OCI-LY1 (cell line): ENCODE data around the gene CIAPIN1.

Experiments
- EZH2 ChIP-seq: fragments of 200-600 bp; sonication (generic), shearing (Covaris generic); IDR thresholded peaks from 2 replicates; pipeline ENCODE4 v1.8.0; 2017; ENCODE audit warnings: borderline replicate concordance, mixed run types, mild to moderate bottlenecking, antibody characterized with exemption, low read length, moderate library complexity, mixed read lengths
- TF ChIP-seq, protein P1 (sequence below): fragments of 200-600 bp; sonication (generic), shearing (Covaris generic); IDR thresholded peaks from 2 replicates; pipeline ENCODE4 v1.5.1; 2017; ENCODE audit warnings: mild to moderate bottlenecking, antibody characterized with exemption, low read length, moderate library complexity, mixed read lengths

DNA sequence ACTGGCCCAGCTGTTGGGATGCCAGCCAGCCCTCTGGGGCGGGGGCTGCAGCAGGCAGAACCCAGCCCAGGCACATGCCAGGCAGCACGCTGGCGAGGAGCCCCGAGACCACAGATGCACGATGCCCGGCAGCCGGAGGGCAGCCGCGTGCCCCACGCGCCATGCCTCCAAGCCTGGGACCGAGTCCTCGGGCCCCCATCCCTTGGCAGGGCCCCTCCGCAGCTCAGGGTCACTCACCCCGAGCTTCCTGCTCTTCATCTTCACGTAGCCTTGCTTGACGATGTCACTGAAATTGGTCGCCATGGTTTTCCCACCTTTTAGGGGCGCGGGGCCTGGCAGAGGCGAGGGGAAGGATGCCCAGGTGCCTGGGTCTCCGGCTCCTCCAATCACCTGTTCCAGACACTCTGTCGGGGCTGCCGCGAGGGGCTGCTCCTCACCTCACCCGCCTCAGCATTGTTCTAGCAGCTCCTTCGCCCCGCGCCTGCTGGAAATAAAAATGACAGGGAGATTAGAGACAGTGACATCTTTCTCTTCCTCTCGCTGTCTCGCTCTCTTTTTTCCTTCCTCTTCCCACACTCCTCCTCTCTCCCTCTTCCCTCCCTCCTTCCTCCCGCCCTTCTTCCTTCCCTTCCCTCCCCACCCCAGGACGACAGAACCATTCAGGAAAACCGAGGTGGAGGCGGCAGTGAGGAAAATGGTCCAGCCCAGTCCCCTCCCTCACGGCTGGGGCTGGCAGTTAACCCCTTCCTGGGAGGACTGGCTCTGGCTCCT lies 32.2 kb upstream of the CIAPIN1 start:
- TF ChIP-seq, protein P1, sequence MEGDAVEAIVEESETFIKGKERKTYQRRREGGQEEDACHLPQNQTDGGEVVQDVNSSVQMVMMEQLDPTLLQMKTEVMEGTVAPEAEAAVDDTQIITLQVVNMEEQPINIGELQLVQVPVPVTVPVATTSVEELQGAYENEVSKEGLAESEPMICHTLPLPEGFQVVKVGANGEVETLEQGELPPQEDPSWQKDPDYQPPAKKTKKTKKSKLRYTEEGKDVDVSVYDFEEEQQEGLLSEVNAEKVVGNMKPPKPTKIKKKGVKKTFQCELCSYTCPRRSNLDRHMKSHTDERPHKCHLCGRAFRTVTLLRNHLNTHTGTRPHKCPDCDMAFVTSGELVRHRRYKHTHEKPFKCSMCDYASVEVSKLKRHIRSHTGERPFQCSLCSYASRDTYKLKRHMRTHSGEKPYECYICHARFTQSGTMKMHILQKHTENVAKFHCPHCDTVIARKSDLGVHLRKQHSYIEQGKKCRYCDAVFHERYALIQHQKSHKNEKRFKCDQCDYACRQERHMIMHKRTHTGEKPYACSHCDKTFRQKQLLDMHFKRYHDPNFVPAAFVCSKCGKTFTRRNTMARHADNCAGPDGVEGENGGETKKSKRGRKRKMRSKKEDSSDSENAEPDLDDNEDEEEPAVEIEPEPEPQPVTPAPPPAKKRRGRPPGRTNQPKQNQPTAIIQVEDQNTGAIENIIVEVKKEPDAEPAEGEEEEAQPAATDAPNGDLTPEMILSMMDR = no peak
- no peak for TF ChIP-seq EZH2
